ENCODE data around the gene RASGRF1.

Gene RASGRF1

DNA sequence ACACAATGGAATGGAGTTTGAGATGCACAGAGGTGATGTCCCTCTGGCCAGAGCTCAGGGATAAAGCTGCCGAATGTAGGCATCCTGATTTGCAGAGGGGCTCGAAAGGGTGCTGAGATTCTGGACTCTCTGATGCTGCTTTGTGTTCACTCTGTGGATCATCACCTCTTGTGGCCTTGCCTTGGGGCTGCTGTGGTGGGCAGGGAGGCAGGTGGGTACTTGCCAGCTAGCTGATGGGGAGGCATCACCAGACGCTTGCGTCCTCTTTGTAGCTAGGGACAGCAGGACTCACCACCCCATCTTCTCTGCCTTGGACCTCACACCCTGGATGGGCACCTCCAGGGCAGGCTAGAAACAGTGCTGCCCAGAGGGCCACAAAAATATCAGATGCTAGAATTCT lies 14.6 kb upstream of the RASGRF1 start:
- Histone ChIP-seq H3K4me1 (ENCODE audit: low read depth, poor library complexity, severe bottlenecking) (no peaks in the 10 kb centered on the region), H3K27me3 (ENCODE audit: insufficient read depth, low read depth) (no peaks in the 10 kb centered on the region), H3K9ac (no peak overlapping the region), H3K79me2 (ENCODE audit: insufficient read depth, low read depth) (no peaks in the 10 kb centered on the region), H2AFZ (ENCODE audit: low read depth) (no peak overlapping the region), H3K36me3 (ENCODE audit: insufficient read depth) (no peaks in the 10 kb centered on the region), H3K4me3 (IDR thresholded peaks at IDR 0.05; ENCODE audit: insufficient read depth, low read depth, low read length) (no peak overlapping the region), H3K27ac (no peak overlapping the region), H4K20me1 (ENCODE audit: insufficient read depth) (no peaks in the 10 kb centered on the region), H3K4me2 (no peak overlapping the region)
- TF ChIP-seq, protein P1, sequence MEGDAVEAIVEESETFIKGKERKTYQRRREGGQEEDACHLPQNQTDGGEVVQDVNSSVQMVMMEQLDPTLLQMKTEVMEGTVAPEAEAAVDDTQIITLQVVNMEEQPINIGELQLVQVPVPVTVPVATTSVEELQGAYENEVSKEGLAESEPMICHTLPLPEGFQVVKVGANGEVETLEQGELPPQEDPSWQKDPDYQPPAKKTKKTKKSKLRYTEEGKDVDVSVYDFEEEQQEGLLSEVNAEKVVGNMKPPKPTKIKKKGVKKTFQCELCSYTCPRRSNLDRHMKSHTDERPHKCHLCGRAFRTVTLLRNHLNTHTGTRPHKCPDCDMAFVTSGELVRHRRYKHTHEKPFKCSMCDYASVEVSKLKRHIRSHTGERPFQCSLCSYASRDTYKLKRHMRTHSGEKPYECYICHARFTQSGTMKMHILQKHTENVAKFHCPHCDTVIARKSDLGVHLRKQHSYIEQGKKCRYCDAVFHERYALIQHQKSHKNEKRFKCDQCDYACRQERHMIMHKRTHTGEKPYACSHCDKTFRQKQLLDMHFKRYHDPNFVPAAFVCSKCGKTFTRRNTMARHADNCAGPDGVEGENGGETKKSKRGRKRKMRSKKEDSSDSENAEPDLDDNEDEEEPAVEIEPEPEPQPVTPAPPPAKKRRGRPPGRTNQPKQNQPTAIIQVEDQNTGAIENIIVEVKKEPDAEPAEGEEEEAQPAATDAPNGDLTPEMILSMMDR (conservative IDR thresholded peaks at IDR 0.05; ENCODE audit: low read depth, low read length) = no peak

DNA sequence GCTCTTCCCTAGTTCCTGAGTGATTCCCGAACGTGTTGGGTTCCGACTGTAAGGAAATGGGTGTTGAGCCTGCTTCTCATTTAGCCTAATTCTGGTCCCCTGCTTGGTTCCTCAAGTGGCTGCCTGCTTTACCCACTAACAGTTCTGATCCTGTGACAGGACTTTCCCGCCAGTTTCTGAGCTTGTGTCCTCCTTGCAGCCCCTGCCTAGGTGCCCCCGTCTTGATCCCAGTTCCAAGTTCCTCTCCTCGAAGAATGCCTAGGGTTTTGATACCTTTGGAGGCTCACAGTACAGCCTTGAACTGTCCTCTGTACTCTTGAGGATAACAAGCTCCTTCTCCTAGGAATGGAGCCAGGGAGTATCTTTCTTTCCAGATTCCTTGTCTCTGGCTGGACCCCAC lies 12.0 kb upstream of the RASGRF1 start:
- H4K20me1 ChIP-seq (ENCODE audit: insufficient read depth) = no peaks in the 10 kb centered on the region
- no peak overlapping the region for H3K27ac ChIP-seq
- H3K4me3 ChIP-seq (IDR thresholded peaks at IDR 0.05; ENCODE audit: insufficient read depth, low read depth, low read length) = no peak overlapping the region
- H3K9ac ChIP-seq = no peak overlapping the region
- no peak overlapping the region for H3K4me2 ChIP-seq
- no peaks in the 10 kb centered on the region for H3K36me3 ChIP-seq (ENCODE audit: insufficient read depth)
- H2AFZ ChIP-seq (ENCODE audit: low read depth) = no peak overlapping the region
- no peaks in the 10 kb centered on the region for H3K4me1 ChIP-seq (ENCODE audit: low read depth, poor library complexity, severe bottlenecking)
- TF ChIP-seq, protein P1 (conservative IDR thresholded peaks at IDR 0.05; ENCODE audit: low read depth, low read length) = no peak
- H3K79me2 ChIP-seq (ENCODE audit: insufficient read depth, low read depth) = no peaks in the 10 kb centered on the region
- H3K27me3 ChIP-seq (ENCODE audit: insufficient read depth, low read depth) = no peaks in the 10 kb centered on the region

DNA sequence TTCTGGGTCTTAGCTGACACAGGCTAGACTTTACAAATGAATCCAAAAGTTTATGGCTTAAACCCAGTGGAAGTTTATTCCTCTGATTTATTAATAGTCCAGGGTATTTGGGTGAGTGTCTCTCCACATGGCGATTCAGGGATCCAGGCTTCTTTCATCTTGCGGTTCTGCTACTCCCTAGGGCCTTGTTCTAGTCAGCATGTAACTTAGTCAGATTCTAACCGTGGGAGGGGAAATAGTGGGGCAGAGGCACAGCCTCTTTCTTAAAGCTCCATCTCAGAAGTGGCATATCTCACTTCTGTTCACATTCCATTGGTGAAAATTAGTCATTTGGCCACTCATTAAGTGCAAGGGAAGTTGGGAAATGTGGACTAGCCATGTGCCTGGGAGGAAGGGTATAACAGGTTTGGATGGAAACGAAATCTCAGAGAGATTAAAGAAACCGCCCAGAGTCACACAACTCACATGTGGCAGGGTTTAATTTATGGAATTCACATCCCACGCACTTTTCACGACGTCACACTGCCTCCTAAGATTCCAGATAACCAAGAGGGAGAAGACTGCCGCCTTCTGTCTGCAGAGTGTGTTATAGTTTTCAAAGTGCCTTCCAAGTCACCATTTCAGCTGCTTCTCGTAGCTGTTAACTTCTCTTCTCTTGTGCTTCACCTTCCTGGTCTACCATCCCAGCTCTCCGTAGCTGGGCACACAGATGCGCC lies 11.4 kb upstream of the RASGRF1 start:
- no peaks in the 10 kb centered on the region for H3K27me3 ChIP-seq (ENCODE audit: insufficient read depth, low read depth)
- no peaks in the 10 kb centered on the region for H3K36me3 ChIP-seq (ENCODE audit: insufficient read depth)
- no peak overlapping the region for H3K27ac ChIP-seq
- H3K79me2 ChIP-seq (ENCODE audit: insufficient read depth, low read depth) = no peaks in the 10 kb centered on the region
- H3K4me1 ChIP-seq (ENCODE audit: low read depth, poor library complexity, severe bottlenecking) = no peaks in the 10 kb centered on the region
- no peak overlapping the region for H3K9ac ChIP-seq
- no peak overlapping the region for H2AFZ ChIP-seq (ENCODE audit: low read depth)
- TF ChIP-seq, protein P1 (conservative IDR thresholded peaks at IDR 0.05; ENCODE audit: low read depth, low read length) = no peak
- H3K4me2 ChIP-seq = no peak overlapping the region
- no peaks in the 10 kb centered on the region for H4K20me1 ChIP-seq (ENCODE audit: insufficient read depth)
- no peak overlapping the region for H3K4me3 ChIP-seq (IDR thresholded peaks at IDR 0.05; ENCODE audit: insufficient read depth, low read depth, low read length)

DNA sequence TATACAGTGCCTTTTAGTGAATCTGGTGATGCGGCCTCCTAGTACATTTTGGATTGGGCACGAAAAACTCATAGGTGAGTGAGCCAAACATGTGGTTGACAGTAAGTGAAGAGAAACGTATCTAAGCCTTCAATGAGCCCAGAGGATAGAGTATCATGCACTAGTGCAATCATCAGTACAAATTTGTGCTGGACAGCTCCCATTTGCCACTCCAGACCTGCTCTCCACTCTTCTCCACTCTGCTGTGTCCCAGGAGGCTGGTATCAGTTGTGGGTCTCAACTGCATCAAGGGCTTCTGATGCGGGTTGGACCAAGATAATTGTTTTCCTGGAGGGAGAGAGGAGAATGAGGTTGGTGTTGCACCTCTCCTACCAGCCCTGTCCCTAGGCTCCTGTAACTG lies 9.1 kb upstream of the RASGRF1 start:
- H2AFZ ChIP-seq (ENCODE audit: low read depth) = no peak overlapping the region
- no peaks in the 10 kb centered on the region for H3K36me3 ChIP-seq (ENCODE audit: insufficient read depth)
- no peaks in the 10 kb centered on the region for H3K27me3 ChIP-seq (ENCODE audit: insufficient read depth, low read depth)
- TF ChIP-seq, protein P1 (conservative IDR thresholded peaks at IDR 0.05; ENCODE audit: low read depth, low read length) = no peak
- no peaks in the 10 kb centered on the region for H3K4me1 ChIP-seq (ENCODE audit: low read depth, poor library complexity, severe bottlenecking)
- H4K20me1 ChIP-seq (ENCODE audit: insufficient read depth) = no peaks in the 10 kb centered on the region
- H3K4me2 ChIP-seq = no peak overlapping the region
- no peak overlapping the region for H3K4me3 ChIP-seq (IDR thresholded peaks at IDR 0.05; ENCODE audit: insufficient read depth, low read depth, low read length)
- no peaks in the 10 kb centered on the region for H3K79me2 ChIP-seq (ENCODE audit: insufficient read depth, low read depth)
- no peak overlapping the region for H3K9ac ChIP-seq
- no peak overlapping the region for H3K27ac ChIP-seq
